ENCODE data around the gene HBS1L.

Gene HBS1L

GRCh38 chr6:135054569-135055498 lies at the start of gene HBS1L:
Gene HBS1L, minus strand, starts transcription at chr6:135054822. Its CDS starts 131 bp downstream, at chr6:135054691.
- peak; percentile 94 to 95 for DNase-seq (ENCODE audit: low read depth in 1 of 2, low spot score in 1 of 2)

GRCh38 chr6:135104199-135104598 lies 49.6 kb upstream of the HBS1L start:
- no peak for DNase-seq (ENCODE audit: low read depth in 1 of 2, low spot score in 1 of 2)

- DNase-seq (ENCODE audit: low read depth in 1 of 2, low spot score in 1 of 2): no peak
Observed at GRCh38 chr6:135102191-135102590, 47.6 kb upstream of the HBS1L start.

- DNase-seq (ENCODE audit: low read depth in 1 of 2, low spot score in 1 of 2): no peak
Observed at GRCh38 chr6:135097172-135097571, 42.5 kb upstream of the HBS1L start.

GRCh38 chr6:135096403-135097130 lies 41.9 kb upstream of the HBS1L start:
- DNase-seq (ENCODE audit: low read depth in 1 of 2, low spot score in 1 of 2): no peak

DNA sequence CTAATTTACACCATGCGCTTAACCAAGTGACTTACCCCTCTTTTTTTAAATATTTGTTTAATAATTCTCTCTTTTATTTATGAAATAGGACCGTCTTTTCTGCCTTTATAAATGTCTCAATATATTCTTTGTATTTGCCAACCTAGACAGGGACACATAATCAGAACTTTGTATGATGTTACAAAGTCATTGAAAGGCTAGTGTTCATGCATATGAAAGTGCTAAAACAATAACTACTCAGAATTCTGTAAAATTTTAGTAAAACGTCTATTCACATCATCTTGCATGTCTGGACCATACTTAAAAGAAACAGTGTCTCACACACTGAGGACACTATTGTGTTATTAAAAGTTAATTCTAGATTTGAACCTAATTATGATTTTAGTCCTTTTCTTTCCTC lies 41.1 kb upstream of the HBS1L start:
- no peak for DNase-seq (ENCODE audit: low read depth in 1 of 2, low spot score in 1 of 2)

GRCh38 chr6:135094403-135094821 lies 39.8 kb upstream of the HBS1L start:
- DNase-seq (ENCODE audit: low read depth in 1 of 2, low spot score in 1 of 2): no peak

DNA sequence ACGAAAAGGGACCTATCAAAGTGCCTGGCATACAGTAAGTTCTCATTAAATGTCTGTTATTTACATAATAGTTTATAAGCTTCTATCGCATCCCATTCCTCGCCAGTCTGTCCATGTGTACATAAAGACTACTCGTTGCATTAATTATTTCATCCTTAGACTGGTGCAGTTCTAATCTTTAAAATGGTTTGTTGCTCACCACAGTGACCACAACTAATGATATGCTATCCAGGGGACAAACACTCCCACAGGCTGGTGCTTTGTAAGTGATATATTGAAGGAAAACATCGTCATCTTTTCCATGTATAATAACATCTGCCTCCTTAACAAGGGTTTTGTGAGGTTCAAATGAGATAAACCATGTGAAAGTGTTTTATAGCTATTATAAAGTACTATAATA lies 39.0 kb upstream of the HBS1L start:
- DNase-seq (ENCODE audit: low read depth in 1 of 2, low spot score in 1 of 2): no peak

- no peak for DNase-seq (ENCODE audit: low read depth in 1 of 2, low spot score in 1 of 2)
Observed at GRCh38 chr6:135092724-135093123, 38.1 kb upstream of the HBS1L start.

DNA sequence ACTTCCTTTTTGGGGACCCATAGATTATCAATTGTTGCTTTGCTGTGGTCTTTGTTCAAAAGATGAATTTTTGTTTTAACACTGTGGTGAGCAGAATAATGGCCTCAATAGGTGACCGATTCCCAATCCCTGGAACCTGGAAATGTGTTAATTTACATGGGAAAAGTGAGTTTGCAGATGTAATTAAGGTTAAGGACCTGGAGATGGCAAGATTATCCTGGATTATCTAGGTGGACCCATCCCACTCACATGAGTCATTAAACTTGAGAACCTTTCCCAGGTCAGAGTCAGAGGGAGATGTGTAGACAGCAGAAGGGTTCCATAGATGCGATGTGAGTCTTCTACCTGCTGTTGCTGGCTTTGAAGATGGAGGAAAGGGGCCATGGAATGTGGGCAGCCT lies 36.2 kb upstream of the HBS1L start:
- no peak for DNase-seq (ENCODE audit: low read depth in 1 of 2, low spot score in 1 of 2)

- no peak for DNase-seq (ENCODE audit: low read depth in 1 of 2, low spot score in 1 of 2)
Observed at GRCh38 chr6:135089901-135090300, 35.3 kb upstream of the HBS1L start.

DNA sequence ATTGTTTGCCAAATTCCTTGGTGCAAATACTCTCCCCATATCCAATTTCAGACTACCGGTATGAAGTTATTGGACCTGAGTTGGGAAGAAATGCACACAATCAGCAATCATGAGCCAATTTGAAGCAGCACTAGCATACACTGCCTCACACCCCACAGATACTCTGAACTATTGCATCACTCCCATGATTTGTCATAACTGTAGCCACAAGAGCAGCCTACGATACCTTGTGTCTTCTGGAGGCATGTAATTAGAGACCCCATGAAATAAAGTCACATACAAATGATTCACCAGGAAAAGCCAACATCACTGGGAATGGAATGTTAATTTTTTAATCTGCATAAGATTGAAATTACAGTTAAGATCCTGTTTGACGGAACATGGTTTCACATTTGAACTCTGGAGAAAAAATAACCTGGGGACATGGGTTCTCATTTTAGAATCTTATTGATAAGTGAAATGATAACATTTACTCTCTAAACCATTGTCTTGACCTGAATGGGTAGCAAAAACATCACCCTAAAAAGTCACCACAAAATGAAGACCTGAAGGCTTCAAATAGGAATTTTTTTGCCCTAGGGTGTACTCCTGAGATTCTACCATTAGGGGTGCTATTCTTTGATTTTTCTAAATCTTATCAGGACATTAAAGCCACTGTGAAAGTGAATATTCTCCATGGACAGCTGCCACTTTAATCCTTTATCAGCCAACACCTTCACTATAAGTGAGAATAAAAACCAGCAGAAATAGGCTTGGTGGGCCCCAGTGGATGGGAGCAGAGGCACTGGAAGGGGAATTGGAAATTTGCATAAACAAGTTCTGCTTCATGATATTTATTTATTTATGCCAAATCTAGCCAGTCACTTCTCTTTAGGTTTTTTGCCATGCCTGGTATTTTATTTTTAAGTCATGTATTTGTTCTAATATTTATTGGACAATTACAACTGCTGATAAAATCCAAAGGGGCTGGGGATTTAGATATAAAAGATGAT lies 34.5 kb upstream of the HBS1L start:
- DNase-seq (ENCODE audit: low read depth in 1 of 2, low spot score in 1 of 2): no peak

DNA sequence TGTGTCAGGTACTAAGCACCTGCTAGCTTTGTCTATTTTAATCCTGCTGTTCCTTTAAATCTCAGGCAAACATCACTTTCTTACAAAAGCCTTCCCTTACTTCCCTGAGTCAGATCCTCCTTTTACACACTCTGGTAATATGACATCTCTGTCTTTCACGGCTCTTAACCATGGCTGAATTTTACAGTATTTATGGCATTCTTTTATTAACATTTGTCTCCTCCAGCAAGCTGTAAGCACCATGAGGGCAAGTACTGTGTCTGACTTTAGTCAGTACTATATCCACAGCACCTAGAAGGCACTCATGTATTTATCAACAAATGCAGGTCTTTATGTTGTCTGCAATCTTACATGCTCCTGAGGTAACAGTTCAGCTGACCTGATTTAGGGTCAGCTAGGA lies 33.7 kb upstream of the HBS1L start:
- DNase-seq (ENCODE audit: low read depth in 1 of 2, low spot score in 1 of 2): no peak

GRCh38 chr6:135087803-135088202 lies 33.2 kb upstream of the HBS1L start:
- DNase-seq (ENCODE audit: low read depth in 1 of 2, low spot score in 1 of 2): peak in 1 of 2 donors; percentile 12

DNA sequence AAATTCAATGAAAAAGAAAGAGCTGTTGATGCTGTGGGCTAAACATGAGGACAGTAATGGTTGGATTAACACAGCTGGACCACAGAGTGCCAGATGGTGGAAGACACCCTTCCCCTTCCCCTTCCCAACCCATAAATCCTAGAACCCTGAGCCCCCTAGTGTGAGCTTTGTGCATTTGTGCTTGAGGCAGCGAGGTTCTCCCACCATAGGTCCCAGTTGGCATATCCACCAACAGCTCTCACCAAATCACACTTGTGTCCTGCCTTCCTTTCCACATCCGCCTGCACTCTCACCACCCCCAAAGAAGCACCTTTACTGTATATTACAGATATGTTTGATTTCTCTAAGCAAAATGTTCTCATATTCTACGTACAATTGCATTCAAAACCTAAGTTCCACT lies 32.8 kb upstream of the HBS1L start:
- no peak for DNase-seq (ENCODE audit: low read depth in 1 of 2, low spot score in 1 of 2)

- DNase-seq (ENCODE audit: low read depth in 1 of 2, low spot score in 1 of 2): no peak
Observed at GRCh38 chr6:135086414-135086764, 31.8 kb upstream of the HBS1L start.

- no peak for DNase-seq (ENCODE audit: low read depth in 1 of 2, low spot score in 1 of 2)
Observed at GRCh38 chr6:135085700-135086413, 31.2 kb upstream of the HBS1L start.

- DNase-seq (ENCODE audit: low read depth in 1 of 2, low spot score in 1 of 2): no peak
Observed at GRCh38 chr6:135084916-135085269, 30.3 kb upstream of the HBS1L start.

- DNase-seq (ENCODE audit: low read depth in 1 of 2, low spot score in 1 of 2): no peak
Observed at GRCh38 chr6:135084001-135084915, 29.6 kb upstream of the HBS1L start.

- no peak for DNase-seq (ENCODE audit: low read depth in 1 of 2, low spot score in 1 of 2)
Observed at GRCh38 chr6:135081966-135082365, 27.3 kb upstream of the HBS1L start.

Measured in stimulated activated CD4-positive, alpha-beta T cell treated with anti-CD3 and anti-CD28 coated beads, Interleukin-15, amount 100 ng/mL, for 1 hour (primary cell).